GM21825 (cell line): Measurements from ENCODE around the gene MAP1S.

Experiments used
- ATAC-seq: cut with Tn5 transposase; IDR thresholded peaks from one replicate; pipeline ENCODE4 v1.9.1; 2021; ENCODE audit warnings: mild to moderate bottlenecking, moderate library complexity; ENCODE audit not compliant: unreplicated experiment

The MAP1S gene, protein sequence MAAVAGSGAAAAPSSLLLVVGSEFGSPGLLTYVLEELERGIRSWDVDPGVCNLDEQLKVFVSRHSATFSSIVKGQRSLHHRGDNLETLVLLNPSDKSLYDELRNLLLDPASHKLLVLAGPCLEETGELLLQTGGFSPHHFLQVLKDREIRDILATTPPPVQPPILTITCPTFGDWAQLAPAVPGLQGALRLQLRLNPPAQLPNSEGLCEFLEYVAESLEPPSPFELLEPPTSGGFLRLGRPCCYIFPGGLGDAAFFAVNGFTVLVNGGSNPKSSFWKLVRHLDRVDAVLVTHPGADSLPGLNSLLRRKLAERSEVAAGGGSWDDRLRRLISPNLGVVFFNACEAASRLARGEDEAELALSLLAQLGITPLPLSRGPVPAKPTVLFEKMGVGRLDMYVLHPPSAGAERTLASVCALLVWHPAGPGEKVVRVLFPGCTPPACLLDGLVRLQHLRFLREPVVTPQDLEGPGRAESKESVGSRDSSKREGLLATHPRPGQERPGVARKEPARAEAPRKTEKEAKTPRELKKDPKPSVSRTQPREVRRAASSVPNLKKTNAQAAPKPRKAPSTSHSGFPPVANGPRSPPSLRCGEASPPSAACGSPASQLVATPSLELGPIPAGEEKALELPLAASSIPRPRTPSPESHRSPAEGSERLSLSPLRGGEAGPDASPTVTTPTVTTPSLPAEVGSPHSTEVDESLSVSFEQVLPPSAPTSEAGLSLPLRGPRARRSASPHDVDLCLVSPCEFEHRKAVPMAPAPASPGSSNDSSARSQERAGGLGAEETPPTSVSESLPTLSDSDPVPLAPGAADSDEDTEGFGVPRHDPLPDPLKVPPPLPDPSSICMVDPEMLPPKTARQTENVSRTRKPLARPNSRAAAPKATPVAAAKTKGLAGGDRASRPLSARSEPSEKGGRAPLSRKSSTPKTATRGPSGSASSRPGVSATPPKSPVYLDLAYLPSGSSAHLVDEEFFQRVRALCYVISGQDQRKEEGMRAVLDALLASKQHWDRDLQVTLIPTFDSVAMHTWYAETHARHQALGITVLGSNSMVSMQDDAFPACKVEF

DNA sequence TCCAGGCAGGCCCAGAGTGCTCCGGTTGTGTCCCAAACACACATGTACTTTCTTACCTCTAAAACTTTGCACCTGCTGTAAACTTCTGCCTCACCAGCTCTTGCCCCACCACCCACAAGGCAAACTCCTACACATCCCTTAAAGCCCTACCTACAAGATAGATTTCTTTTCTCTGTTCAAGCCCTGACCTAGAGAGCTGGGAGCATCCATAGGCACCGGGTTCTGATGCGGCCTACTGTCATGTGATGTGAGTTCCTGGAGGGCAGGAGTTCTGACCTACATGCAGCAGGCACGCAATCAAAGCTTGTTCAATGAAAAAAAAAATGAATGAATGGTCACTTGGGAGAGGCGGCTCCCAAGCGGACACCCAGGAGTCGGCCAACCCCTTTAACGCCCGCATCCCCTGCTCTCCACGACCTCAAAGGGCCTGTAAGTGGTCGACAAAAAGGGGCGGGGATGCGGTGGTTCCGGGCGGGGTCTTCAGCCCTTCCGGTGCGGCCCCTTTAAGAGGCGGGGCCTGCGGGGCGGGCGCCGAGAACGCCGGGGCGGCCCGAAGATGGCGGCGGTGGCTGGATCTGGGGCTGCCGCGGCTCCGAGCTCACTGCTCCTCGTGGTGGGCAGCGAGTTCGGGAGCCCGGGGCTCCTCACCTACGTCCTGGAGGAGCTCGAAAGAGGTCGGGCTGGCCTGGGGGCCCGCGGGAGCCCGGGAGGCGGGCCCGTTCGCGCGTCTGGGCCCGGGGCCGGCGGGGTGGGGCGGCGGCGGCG, at the start of gene MAP1S:
Gene MAP1S, plus strand, starts transcription at position 534 of the 765 bp plus-strand sequence. Its CDS starts 23 bp downstream, at position 557.
- no peak for ATAC-seq

DNA sequence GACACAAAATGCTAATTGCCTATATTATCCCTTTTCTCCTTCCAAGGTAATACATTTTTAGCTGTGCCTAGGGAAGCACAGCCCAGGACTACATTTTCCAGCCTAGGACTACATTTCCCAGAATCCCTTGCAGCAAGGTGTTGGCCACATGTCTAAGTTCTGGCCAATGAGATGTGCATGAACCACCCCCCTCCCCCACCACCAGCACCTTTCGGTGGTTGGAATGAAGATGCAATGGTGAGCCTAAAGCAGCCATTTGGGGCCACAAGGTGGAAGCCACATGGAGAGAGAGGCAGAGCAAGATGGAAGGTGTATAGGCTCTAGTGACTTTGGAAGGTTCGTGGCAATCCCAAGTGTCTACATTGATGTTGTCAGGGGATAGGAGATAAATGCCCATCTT, 47.4 kb upstream of the MAP1S start:
- ATAC-seq, result no peak

DNA sequence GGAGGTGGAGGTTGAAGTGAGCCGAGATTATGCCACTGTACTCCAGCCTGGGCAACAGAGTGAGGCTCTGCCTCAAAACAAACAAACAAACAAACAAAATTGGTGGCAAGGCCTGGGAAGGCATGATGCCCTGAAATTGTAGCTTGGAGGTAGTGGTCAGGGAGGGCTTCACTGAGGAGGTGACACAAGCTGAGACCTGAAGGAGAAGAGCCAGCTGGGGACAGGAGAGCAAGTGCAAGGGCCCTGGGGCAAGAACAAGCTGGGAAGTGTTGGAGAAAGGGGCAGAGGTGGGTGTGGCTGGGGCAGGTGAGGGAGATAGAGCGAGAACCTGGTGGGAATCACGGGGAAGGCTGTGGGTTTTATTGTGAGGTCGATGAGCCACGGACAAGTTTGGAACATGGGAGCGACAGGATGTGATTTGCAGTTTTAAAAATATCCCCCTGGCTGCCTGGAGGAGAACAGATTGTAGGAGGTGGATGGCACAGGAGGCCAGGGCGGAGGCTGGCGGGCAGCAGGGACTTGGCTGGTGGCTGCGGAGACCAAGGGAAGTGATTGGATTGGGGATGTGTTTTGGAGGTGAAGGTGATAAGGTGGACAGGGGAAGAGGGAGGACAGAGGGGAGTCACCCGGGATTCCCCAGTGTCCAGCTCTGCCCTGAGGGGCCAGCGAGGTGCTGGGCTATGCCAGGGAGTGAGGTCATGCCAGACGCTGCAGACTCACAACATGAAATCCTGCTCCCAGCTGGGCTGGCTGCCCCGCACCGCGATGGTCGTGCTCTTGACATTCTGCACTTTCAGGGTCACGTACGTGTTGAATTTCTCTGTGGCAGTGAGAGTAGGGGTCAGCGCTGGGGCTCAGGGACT, 45.1 kb upstream of the MAP1S start:
- no peak for ATAC-seq

DNA sequence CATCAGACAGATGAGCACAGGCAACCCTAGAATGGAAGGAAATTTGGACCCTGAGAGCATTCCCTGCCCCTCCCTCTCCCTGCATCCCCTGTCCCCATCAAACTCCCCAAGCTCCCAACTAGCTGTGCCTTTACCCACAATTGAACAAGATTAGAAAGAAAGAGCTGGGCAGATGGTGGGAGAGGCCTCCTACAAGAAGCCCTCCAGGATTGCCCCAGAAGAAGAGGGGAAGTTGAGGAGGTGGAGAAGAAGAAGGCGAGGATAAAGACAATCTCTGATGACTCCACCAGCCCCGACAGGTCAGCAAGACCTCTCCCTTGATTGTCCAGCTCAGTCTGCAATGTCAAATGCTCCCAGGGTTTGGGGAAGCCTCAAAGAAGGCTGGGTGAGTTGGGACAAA, 43.0 kb upstream of the MAP1S start:
- no peak for ATAC-seq

DNA sequence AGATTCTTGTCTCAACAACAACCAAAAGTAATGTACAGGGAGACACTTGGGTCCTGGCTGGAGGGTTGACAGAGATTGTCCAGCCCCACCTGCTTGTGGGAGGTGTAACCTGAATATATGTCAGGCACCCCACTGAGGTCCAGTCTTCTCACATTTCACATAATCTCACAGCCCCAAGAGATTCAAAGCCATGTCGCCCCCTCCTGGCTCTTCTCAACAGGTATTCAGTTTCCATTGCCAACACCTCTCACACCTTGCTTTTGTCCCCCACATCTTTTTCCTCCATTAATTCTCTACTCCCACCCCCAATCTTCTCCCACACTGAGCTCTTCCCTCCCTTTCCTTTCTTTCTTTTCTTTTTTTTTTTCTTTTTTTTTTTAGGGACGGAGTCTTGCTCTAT, 42.3 kb upstream of the MAP1S start:
- no peak for ATAC-seq

DNA sequence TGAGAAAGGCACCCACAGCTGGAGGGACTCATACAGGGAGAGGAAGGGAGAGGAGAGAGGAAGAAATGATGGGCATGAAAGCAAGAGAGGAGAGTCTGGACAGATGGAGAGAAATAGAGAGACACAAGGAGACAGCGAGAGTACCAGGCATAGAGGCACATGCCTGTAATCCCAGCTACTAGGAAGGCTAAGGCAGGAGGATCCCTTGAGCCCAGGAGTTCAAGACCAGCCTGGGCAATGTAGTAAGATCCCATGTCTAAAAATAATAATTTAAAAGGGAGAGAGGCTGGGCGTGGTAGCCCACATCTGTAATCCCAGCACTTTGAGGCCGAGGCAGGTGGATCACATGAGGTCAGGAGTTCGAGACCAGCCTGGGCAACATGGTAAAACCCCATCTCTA, 40.4 kb upstream of the MAP1S start:
- ATAC-seq, result no peak

DNA sequence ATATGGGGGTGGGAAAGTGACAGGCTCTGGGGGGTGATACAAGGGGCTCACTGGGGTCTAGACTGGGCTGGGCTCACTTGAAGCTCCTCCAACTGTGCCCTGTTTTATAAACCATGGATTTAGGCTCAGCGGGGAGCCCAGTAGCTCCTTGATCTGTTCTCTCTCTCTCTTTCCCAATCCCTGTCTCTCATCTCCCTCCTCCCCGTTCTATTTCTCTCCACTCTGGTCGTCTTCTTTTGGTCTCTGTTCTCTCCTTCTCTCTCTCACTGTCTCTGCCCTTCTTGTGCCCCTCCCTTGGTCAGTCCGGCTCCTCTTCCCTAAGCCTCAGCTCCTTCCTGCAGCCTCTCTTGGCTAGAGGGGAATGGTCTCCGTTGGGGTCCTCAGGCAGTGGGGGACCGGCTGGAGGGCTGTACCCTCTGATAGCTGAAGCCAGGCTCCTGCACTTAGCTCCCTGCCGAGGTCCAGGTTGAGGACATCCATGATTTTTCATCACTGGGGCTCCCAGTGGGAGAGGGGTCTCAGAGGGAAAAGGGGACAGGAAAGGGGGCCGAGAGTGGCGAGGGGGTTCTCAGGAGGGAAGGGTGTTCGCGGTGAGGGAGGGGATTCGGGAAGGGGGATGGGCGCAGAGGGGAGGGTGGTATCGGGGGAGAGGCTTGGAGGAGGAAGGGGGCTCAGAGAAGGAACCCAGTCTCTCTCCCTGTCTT, 39.6 kb upstream of the MAP1S start:
- no peak for ATAC-seq

DNA sequence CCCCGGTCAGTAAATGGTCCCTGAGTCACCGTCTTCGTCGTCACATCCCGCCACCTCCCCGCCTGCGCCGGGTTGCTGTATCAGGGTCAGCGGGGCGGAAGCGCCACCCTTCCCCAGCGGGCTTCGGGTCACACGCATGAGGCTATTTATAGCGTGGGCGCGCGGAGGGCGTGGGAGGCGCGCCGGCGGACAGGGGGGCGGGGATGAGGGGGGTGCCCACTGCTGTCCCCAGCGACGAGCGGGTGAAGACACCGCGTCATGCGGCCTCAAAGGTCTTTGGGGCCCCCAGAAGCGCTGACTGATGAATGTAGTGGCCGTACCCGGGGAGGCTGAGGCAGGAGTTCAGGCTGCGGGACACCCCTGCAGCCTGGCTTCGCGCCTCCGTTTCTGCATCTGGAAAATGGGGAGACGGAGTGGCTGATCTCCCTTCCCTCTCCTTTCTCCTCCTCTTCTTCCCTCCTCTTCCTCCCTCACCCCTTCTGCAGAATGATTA, 39.0 kb upstream of the MAP1S start:
- ATAC-seq, result peak; percentile 73

DNA sequence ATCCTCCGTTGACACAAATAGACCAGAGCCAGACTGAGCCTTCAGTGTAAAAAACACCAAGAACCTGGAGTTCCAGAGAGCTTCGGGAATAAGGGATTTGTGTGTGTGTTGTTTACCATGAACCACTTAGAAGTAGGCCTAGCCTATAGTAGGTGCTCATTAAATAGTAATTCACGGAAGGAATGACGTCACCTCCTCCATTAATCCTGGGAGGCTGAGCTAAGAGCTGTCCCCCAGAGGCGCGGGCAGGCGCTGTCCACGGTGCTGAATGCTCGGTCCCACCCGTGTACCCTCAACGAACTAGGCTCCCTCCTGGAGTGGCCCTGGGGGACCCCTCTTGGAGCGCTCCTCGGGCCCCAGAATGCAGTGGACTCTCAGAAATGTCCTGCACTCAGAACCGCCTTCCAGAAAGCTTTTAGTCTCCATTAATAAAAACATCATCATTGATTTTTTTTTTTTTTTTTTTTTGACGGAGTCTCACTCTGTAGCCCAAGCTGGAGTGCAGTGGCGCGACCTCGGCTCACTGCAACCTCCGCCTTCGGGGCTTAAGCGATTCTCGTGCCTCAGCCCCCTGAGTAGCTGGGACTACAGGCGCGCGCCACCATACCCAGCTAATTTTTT, 37.7 kb upstream of the MAP1S start:
- no peak for ATAC-seq

DNA sequence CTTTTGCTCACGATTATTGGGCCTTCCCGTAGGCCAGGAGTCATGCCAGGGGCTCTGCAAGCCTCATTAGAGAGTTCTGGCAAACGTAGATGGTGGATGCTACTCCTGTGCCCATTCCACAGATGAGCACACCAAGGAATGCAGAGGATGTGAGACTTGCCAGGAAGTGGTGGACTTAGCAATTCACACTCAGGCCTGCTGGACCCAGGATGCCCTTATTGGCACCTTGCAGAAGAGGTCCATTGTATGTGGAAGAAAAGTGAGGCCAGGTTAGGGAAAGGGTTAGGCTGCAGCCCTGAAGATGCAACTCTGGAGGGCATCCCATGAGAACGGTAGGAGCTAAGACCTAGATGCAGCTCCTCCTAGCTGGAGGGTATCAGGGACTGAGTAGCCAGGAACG, 37.0 kb upstream of the MAP1S start:
- no peak for ATAC-seq

DNA sequence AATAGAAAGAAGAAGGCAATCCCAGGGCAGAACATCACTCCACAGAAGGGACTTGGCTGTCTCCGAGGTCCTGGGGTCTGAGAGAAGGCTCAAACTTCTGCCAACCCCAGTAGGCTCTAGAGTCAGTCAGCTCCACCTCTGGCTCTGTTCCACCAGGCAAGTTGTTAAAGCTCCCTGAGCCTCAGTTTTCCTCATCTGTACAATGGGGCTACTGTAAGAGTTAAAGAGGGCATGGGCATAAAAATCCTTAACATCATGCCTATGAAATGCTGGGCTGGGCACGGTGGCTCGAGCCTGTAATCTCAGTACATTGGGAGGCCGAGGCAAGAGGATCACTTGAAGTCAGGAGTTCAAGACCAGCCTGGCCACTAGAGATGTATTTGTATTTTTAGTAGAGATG, 36.2 kb upstream of the MAP1S start:
- no peak for ATAC-seq

DNA sequence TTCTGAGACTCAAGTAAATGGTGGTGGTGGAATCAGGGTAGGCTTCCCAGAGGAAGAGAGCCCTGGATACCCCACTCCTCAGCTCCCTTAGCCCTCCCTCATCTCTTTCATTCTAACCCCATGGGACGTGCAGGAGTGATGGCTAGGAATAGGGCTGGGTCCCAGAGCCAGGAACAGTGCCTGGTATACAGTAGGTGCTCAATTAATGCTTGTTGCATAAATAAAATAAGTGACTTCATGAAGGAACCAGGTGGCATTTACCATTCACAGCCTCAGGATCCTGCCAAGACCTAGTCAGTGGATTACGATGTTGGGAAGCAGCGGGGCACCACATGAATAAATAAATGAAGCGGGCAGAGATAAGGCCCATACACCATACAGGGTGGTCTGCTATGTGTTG, 35.0 kb upstream of the MAP1S start:
- ATAC-seq, result no peak

DNA sequence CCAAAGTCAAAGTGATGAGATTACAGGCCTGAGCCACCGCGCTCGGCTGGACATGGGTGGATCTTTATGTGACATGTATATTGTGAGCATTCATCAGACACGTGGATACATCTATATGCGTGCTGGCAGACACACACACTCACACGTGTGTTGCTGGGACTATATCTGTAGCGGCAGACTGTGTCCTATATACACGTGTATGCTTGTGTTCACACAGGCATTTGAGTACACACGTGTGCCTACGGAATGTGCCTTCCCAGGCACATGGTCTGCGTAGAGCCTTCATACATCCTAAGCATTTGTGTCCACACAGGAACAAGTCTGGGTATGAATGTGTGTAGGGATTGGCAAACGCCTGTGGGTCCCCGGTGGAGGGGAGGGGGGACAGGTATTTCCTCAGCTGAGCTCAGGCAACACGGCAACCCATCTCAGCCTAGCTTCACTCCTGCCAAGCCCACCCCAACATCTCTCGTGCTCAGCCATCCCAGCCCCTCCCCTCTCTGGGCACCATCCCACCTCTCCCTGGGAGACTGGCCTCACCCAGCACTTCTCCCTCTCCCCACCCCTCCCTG, 33.7 kb upstream of the MAP1S start:
- no peak for ATAC-seq

DNA sequence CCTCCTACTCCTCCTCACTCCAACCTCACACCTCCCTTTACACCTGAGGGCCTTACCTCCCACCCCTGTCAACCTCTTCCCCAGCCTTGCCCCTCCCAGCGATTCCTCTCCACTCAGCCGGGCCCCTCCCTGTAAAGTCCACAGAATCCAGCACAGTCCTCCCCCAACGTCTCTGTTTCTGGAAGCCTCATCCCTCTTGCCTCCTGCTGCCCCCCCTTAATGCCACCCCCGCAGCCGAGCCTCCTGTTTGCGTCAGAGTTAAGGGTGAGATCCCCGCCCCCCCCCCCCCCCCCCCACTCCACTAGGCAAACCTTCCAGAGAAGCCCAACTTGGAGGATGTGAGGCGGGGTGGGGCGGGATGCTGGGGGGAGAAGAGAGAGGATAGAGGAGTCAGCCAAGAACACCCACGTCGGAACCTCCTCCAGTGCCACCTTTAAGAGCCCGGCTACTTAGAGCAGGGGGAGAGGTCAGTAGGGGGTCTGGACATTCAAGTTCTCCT, 33.2 kb upstream of the MAP1S start:
- ATAC-seq, result no peak

DNA sequence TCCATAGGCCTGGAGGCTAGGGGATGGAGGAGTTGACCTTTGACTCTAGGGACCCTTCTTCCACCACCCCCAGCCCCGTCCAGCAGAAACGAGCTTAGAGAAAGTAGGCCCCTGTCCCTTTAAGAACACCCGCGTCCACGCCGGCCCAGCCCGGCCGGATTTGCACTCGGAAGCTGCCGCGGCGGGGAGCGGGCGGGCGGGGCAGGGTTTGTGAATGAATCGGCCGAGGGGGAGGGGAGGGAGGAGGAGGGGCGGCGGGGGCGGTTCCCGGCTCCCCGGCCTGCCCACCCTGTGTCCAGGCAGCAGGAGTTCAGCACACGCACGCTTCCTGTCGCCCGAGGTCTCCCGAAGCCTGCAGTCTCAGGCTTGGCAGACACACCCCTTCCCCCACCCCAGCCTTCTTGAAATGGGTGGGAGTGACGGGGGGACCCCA, 32.7 kb upstream of the MAP1S start:
- ATAC-seq, result no peak

DNA sequence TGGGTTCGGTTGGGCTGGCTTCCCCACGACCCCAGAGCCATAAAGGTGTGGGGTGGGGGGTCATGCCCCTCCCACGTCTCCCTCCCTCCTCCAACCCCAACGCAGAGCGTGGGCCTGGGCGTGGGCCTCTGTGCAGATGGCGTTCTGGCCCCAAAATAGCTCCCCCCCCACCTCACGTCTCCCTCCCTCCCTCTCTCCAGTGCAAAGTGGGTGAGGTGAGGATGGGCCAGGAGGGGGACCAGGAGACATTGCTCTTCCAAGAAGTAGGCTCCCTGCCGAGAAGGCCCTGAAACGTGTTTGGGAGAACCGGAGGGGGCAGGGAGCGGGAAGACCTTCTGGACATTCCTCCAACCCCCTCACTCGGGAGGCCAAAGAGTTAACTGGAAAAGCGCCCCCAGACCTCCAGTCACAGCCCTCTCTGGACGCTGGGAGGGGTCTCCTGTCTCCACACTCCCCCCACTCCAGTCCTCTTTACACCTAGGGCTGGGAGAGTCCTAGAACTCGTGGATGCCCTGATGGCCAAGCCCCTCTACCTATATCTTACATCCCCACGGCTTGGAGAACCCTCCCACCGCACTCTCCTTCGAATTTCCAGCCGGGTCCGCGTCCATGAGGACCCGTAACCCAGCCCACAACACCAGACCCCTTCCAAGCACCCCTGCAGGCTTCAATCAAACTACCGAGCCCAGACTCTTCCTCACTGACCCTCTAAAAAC, 32.0 kb upstream of the MAP1S start:
- no peak for ATAC-seq
